GM18511 (cell line): ENCODE data around the gene SIDT1.

ENCODE experiments used
- ATAC-seq: cut with Tn5 transposase; IDR thresholded peaks from one replicate; pipeline ENCODE4 v1.9.1; 2021; ENCODE audit warnings: mild to moderate bottlenecking, moderate library complexity; ENCODE audit not compliant: unreplicated experiment

SIDT1 gene

DNA sequence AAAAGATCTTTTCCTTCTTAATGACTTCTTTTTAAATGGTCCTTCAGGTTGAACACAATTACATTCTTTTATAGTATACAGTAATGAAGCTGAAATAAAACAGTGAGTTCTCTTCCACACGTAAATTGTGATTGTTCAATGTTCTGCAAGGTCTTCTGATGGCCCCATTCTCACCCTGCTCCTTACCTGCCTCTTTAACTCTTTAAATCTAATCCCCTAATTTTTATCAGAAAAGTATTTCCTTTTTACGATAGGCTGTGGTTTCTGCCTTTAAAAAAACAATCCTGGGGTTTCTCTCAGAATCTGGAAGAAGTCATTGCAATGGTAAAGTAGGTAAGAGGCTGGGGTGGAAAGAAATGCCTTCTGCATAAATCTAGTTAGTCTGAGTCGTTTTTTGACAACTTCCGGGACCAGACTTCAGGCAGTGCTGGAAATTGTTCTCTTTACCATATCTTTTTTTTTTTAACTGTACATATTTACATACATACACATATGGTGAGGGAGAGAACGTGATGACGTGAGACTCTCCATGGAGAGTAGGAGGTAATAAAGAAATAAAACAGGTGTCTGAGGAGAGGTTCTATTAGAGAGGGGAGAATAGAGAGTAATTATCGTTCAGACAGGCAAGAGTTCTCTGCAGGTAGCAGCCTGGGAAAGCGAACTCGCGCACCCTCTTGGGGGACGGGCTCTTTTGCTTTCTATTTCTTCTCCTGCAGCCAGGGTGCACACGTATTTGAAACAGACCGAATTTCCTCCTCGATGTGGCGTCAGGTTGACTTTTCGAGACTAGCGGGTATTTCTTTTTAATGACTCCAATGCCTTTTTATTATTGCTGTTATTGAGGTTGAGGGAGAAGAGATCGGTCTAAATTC, at the start of gene SIDT1:
Gene SIDT1 (plus strand): TSS at position 730 of the 872 bp plus-strand sequence. CDS start 467 bp downstream, outside the sequence.
- ATAC-seq = peak; percentile 73

- no peak for ATAC-seq
Observed at GRCh38 chr3:113485161-113485609, 47.2 kb upstream of the SIDT1 start.

- no peak for ATAC-seq
Observed at GRCh38 chr3:113495035-113495434, 37.3 kb upstream of the SIDT1 start.

DNA sequence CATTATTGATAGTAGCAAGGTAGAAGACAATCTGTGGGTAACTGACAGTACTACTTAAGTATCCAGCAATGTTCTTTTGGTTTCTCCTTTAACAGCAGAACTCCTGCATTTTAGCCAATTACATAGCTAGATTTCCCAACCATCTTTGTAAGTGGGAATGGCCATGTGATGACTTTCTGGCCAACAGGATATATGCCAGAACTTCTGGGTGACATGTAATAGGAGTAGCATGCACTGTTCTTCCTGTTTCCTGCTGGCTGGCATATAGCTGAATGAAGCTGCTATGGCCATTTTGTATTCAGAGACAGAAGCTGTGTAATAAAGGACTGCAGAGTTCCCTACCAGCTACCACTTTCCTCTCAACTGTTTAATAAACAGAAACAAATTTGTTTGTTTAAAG, 35.4 kb upstream of the SIDT1 start:
- ATAC-seq = no peak

DNA sequence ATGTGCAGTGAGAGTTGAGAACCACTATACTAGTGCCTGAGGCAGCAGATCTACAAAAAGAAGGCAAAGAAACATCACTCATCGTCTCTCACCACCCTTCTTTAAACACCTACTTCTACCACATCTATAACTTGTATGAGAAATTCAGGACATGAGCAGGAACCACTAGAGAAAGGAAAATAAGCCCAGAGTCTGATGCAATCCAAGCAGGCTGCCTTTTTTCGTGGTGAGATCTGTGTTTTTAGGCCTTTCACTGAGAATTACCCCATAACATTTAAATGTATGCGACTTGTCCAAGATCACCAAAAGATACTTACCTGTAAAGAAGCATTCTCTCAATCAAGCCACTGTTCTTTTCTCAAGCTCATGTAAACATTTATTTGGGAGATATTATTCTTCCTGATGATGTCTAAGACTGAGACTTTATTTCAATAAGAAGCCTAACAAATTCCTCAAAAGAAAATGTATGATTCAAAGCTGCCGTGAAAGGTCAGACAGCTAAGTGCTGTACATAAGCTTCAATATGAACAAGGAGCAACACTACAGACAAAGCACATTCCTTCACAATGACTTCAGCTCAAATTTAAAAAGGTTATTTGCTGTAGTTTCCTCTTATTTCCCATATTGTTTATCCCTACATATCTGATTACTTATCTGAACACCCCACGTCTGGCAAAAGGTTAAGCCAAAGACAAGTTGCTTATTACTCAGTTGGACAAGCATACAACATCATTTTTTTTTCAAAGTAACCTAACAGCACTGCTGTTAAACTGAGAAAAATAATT, 33.9 kb upstream of the SIDT1 start:
- ATAC-seq = no peak

GRCh38 chr3:113499081-113499480, 33.3 kb upstream of the SIDT1 start:
- ATAC-seq = no peak

GRCh38 chr3:113501597-113501996, 30.8 kb upstream of the SIDT1 start:
- no peak for ATAC-seq

DNA sequence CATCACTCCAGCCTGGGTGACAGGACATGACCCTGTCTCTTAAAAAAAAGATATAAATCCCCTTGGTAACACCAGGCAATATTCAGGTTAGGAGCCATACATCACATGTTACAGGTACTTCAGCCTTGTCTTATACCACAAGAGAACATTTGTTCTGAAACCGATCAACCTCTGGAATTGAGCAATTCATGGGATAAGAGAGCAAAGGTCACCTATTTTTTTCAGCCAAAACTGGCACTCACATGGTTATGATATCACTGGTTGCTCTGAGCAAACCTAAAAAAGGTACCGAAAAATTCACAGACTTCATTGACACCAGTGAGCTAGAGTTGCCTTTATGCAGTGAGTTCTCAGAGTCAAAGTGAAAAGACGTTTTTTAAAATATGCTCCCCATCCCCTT, 26.5 kb upstream of the SIDT1 start:
- no peak for ATAC-seq

DNA sequence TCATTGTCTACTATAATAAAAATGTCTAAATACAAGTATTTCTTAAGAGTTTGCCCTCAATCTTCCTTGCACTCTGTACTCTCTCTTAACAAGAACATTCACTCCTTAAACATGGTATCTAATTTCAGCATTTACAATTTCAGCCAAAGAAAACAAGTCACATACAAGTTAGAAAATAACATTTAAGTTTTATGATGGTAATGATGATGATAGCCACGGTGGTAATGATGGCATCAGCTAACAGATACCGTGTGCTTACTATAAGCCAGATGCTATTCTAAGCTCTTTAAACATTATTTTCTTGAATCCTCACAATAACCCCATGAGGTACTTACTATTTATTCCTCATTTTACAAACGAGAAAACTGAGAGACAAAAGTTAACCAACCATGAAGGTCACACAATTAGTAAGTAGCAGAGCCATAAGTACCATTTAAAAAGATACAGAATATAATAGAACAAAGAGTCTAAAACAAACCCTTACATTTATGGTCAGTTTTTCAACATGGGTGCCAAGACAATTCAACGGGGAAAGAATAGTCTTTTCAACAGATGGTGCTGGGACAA, 24.8 kb upstream of the SIDT1 start:
- no peak for ATAC-seq

DNA sequence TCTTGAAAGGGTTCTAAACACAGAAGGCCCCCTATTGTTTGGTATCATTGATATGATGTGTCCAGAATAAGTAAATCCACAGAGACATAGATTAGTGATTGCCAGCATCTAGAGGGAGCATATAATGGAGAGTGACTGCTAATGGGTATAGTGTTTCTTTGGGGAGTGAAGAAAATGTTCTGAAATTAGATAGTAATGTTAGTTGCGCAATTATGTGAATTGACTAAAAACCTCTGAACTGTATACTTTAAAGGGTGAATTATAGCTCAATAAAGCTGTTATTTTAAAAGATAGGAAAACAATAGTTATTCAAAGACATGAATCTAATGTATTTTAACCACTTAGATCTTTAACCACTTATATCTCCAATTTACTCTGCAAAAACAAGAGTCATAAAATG, 23.4 kb upstream of the SIDT1 start:
- ATAC-seq = no peak

- ATAC-seq = peak; percentile 4
Observed at GRCh38 chr3:113514265-113514769, 18.0 kb upstream of the SIDT1 start.

- no peak for ATAC-seq
Observed at GRCh38 chr3:113516115-113516505, 16.2 kb upstream of the SIDT1 start.

- no peak for ATAC-seq
Observed at GRCh38 chr3:113521981-113522380, 10.4 kb upstream of the SIDT1 start.

- no peak for ATAC-seq
Observed at GRCh38 chr3:113523241-113523640, 9.1 kb upstream of the SIDT1 start.

DNA sequence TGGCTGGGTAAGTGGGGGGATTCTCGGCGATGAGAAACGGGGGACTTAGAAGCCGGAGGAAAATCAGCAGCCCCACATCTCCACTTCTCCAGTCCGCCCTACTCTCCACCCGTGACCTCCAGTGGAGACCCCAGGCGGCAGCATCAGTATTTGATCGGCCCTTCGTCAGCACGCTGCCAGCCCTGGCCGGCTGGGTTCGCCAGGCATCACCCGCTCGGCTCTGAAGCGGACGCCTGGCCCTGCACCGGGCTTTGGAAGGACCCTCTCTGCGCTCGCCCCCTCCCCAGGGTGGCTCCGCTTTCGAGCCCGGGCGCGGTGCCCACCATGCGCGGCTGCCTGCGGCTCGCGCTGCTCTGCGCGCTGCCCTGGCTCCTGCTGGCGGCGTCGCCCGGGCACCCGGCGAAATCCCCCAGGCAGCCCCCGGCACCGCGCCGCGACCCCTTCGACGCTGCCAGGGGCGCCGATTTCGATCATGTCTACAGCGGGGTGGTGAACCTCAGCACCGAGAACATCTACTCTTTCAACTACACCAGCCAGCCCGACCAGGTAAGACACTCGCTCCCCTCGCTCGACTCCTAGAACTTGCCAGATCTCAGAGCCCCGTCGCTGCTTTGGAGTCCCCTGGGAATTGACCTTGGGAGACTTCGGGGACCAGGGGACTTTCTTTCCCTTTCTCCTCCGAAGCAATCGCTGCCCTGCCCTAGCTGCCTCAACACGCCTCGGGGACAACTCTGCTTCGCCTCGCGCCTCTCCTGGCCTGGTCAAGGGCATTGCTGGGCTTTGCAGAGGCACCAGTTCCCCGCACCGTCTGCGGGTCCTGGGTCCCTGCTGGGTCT, 561 bp downstream of the SIDT1 start:
- peak; percentile 53 for ATAC-seq

DNA sequence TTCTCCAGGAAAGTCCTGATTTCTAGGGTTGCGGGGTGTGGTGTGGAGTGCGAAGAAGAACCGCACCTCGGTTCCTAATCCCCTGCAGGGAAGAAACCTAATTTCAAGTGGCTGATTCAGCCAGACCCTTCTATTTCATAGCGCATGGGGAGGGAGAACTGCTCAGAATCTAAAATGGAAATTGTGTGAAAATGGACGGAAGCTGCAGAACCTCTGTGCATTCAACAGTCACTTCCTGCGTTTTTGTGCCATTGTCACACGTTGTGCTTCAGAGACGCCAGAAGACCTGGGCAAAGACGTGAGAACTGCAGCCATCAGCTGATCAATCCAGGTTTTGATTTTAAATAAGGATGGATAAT, 1.2 kb downstream of the SIDT1 start:
- peak; percentile 37 for ATAC-seq

DNA sequence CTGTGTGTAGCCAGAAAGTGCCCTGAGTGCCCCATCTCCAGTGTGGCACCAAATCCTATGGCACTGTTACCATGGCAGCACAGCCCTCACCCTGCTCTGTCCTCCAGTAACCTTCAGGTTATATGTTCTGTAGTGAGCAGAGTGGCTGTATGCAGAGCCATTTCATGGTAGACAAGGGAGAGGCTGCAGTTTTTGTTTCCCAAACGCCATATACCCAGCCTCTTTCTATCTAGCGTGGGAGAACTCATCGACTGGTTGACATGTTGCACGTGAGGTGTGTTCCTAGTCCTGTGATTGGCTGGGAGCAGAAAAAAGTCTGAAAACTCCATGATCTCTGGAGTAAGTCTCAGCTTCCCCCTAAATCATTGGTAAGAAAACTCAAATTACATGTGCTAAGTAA, 2.0 kb downstream of the SIDT1 start:
- ATAC-seq = no peak

DNA sequence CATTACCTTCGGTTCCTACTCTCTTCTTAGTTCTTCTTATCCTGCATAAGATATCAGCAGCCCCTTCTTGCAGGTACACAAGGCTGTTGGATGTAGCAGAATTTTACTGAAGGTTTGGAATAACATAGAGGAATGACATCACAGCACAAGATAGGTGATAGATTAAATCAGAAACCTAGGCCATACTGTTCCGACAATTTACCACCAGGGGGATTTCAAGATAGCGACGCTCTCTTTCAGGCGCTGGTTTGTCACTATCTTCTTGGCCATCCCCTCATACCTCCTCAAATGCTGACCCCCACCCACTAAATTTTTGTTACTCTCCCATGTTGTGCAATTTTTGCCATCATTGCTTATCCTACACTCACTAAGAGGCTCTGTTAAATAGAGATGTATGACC, 3.5 kb downstream of the SIDT1 start:
- no peak for ATAC-seq

DNA sequence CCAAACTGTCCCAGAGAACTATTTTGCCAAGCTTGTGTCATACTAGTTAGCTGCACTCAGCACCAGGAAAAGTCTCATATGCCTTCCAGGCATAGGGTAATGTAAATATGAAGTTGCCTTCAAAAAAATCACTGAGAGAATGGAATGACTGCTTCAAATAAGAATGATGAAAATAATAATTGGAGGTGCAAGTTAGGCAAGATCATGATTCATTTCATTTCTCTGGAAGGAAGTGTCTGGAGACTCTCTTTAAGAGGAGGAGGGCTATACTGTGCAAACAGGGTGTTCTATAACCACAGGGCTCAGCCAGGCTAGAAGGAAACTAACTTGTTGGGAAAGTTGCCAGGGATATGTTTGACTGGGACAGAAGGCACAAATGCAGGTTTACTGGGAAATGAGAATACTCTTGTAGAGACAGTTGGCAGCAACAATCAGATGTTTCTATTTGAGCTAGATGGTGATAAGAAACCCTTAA, 4.3 kb downstream of the SIDT1 start:
- no peak for ATAC-seq

GRCh38 chr3:113537155-113537554, 4.8 kb downstream of the SIDT1 start:
- no peak for ATAC-seq
